ENCODE data around the gene CES3. TPM values are rescaled to one million over a fixed set of nuclear protein-coding genes. Genes with fewer than 3 reads are reported as not detected.

Gene CES3
- total and polyA plus RNA-seq, 2 donors (not counting 3 experiments of a cell fraction or from before 2014, with no cell fraction given): 0.10 TPM; not detected in 1

- Histone ChIP-seq H3K27me3 (ENCODE audit: control insufficient read depth in 2 of 2, insufficient read depth in 2 of 2, low read length in 2 of 2) (no peaks in the 10 kb centered on the region), H2AFZ (ENCODE audit: low read depth, low read length) (no peak within 1 kb of the TSS), H3K9me3 (replicated peaks; ENCODE audit: control insufficient read depth, insufficient read depth, low read length) (no peaks in the 10 kb centered on the region), H3K9ac (replicated peaks; ENCODE audit: extremely low read depth, insufficient read depth, low read length) (no peak within 1 kb of the TSS), H3K27ac (ENCODE audit: insufficient read depth, low read depth, low read length) (no peak within 1 kb of the TSS), H3K36me3 (ENCODE audit: control insufficient read depth in 2 of 2, extremely low read depth in 1 of 2, insufficient read depth in 2 of 2, low read length in 2 of 2) (no peaks in the 10 kb centered on the region), H3K79me2 (ENCODE audit: control insufficient read depth, insufficient read depth, low read length) (no peaks in the 10 kb centered on the region), H3K4me2 (ENCODE audit: insufficient read depth, low read length) (no peak within 1 kb of the TSS), H4K20me1 (replicated peaks; ENCODE audit: control insufficient read depth, extremely low read depth, insufficient read depth, low read length) (no peaks in the 10 kb centered on the region), H3K9me1 (replicated peaks; ENCODE audit: control insufficient read depth, extremely low read depth, insufficient read depth, low read length) (no peaks in the 10 kb centered on the region), H3K4me3 (replicated peaks in 1 of 3; ENCODE audit: insufficient read depth in 1 of 3, low read depth in 1 of 3, low read length in 3 of 3) (no peak within 1 kb of the TSS), H3K4me1 (ENCODE audit: control insufficient read depth, extremely low read depth, insufficient read depth, low read length) (no peaks in the 10 kb centered on the region)
- no peak for DNase-seq (ENCODE audit: low read depth, low spot score)
- no TSS peak for BruUV-seq (replicated peaks)
- ChIA-PET CTCF (interaction anchor here (1.2 to 1.5 kb wide), 2 partner anchors 30 to 167 kb away, joined by 4 to 5 read pairs; no protein-coding TSS in a partner anchor), POLR2A (no interaction called here)
- FAIRE-seq: no peak
- dilution Hi-C loops (cut with MboI; ENCODE audit: extremely low pct_ligation_motif_present, low sequenced_read_pairs) (no loop called here), intact Hi-C loops (cut with micrococcal nuclease) (no loop called here)
- TF ChIP-seq EZH2 (IDR thresholded peaks at IDR 0.05; ENCODE audit: borderline replicate concordance, low read depth, low read length, severe bottlenecking): no peak
- TF ChIP-seq FOS (IDR thresholded peaks at IDR 0.05; ENCODE audit: borderline replicate concordance, insufficient read depth, low read length): no peak
- TF ChIP-seq JUN (IDR thresholded peaks at IDR 0.05; ENCODE audit: borderline replicate concordance, insufficient read depth, insufficient read length, low read depth): no peak
- TF ChIP-seq POLR2A (IDR thresholded peaks at IDR 0.05; ENCODE audit: low read depth, low read length): no peak
- no peak for TF ChIP-seq POLR2AphosphoS5 (IDR thresholded peaks at IDR 0.05; ENCODE audit: insufficient read depth, low read depth, low read length)
- TF ChIP-seq GATA2 (IDR thresholded peaks at IDR 0.05; ENCODE audit: insufficient read depth, insufficient read length, low read depth, low read length): no peak
- TF ChIP-seq MAX (IDR thresholded peaks at IDR 0.05; ENCODE audit: insufficient read depth, insufficient read length): no peak
- no peak for TF ChIP-seq CTCF (IDR thresholded peaks at IDR 0.05; ENCODE audit: extremely low read depth in 1 of 2, insufficient read depth in 1 of 2, low read depth in 1 of 2, low read length in 2 of 2)
- TF ChIP-seq MYC (IDR thresholded peaks at IDR 0.05; ENCODE audit: low read depth, low read length): no peak
Measured at GRCh38 chr16:66988197-66988788, 27.2 kb downstream of the CES3 start, which contains the start of gene CES4A. Gene CES4A (plus strand): TSS chr16:66988589. CDS start chr16:66988773, 184 bp downstream.

All from endothelial cell of umbilical vein (primary cell).